GM12878 (cell line): ENCODE data around the gene AP3D1. TPM values are rescaled to one million over a fixed set of nuclear protein-coding genes. Genes with fewer than 3 reads are reported as not detected.
A peak's percentile ranks its signal among the peaks of the same experiment; 100 is the strongest.

Experiments used
- ATF7 ChIP-seq: fragments of 450-650 bp; IDR thresholded peaks from 2 replicates; pipeline ENCODE4 v1.6.1; 2016; ENCODE audit warnings: low read depth, mild to moderate bottlenecking
- E2F4 ChIP-seq: IDR thresholded peaks from 2 replicates; pipeline ENCODE4 v1.6.1; 2012; ENCODE audit warnings: low read depth, low read length, improper control_type of control experiment
- FOXK2 ChIP-seq: fragments of 450-650 bp; IDR thresholded peaks from 2 replicates; pipeline ENCODE4 v1.6.1; 2017; ENCODE audit warnings: mild to moderate bottlenecking, moderate library complexity
- FOXM1 ChIP-seq: IDR thresholded peaks from 2 replicates; pipeline ENCODE4 v1.6.1; 2012; ENCODE audit warnings: low read depth, mild to moderate bottlenecking, inconsistent platforms, low read length, moderate library complexity
- IKZF1 ChIP-seq: fragments of 450-650 bp; conservative IDR thresholded peaks from 2 replicates; pipeline ENCODE4 v1.6.1; 2017; ENCODE audit warnings: antibody characterized with exemption, mild to moderate bottlenecking
- IKZF2 ChIP-seq, 2 experiments: fragments of 450-650 bp; IDR thresholded peaks; 2 replicates each; pipeline ENCODE4 v1.6.1; 2017; ENCODE audit warnings: mild to moderate bottlenecking in 2 of 2, moderate library complexity in 2 of 2
- KDM1A ChIP-seq: fragments of 200-600 bp; sonication (generic); IDR thresholded peaks from 2 replicates; pipeline ENCODE4 v1.6.1; 2016; ENCODE audit warnings: borderline replicate concordance
- NFYA ChIP-seq: IDR thresholded peaks from 2 replicates; pipeline ENCODE4 v1.6.1; 2011; ENCODE audit warnings: low read depth, mild to moderate bottlenecking, low read length, improper control_type of control experiment, borderline replicate concordance
- NFYB ChIP-seq: IDR thresholded peaks from 2 replicates; pipeline ENCODE4 v1.6.1; 2011; ENCODE audit warnings: low read depth, mild to moderate bottlenecking, low read length, improper control_type of control experiment, moderate library complexity; ENCODE audit not compliant: insufficient read depth
- NR2C2 ChIP-seq: IDR thresholded peaks from 2 replicates; pipeline ENCODE4 v1.6.1; 2011; ENCODE audit warnings: borderline replicate concordance, low read depth; ENCODE audit not compliant: control insufficient read depth, insufficient read length
- NR2F1 ChIP-seq: fragments of 450-650 bp; conservative IDR thresholded peaks from 2 replicates; pipeline ENCODE4 v1.6.1; 2017; ENCODE audit warnings: mild to moderate bottlenecking
- RAD51 ChIP-seq: fragments of 450-650 bp; IDR thresholded peaks from 2 replicates; pipeline ENCODE4 v1.6.1; 2016; ENCODE audit warnings: moderate library complexity, mild to moderate bottlenecking, inconsistent platforms
- RUNX3 ChIP-seq: IDR thresholded peaks from 2 replicates; pipeline ENCODE4 v1.6.1; 2012; ENCODE audit warnings: low read length, inconsistent platforms
- SMC3 ChIP-seq: IDR thresholded peaks from 2 replicates; pipeline ENCODE4 v1.6.1; 2011; ENCODE audit warnings: low read length, improper control_type of control experiment, borderline replicate concordance
- TAF1 ChIP-seq: IDR thresholded peaks from 2 replicates; pipeline ENCODE4 v1.6.1; 2011; ENCODE audit warnings: mild to moderate bottlenecking, low read depth, low read length, borderline replicate concordance
- WRNIP1 ChIP-seq: IDR thresholded peaks from 2 replicates; pipeline ENCODE4 v1.6.1; 2011; ENCODE audit warnings: low read depth, low read length, improper control_type of control experiment, borderline replicate concordance
- YY1 ChIP-seq: IDR thresholded peaks from 2 replicates; pipeline ENCODE4 v1.6.1; 2011; ENCODE audit warnings: low read depth, mild to moderate bottlenecking, low read length
- ZNF687 ChIP-seq: fragments of 450-650 bp; IDR thresholded peaks from 2 replicates; pipeline ENCODE4 v1.6.1; 2017; ENCODE audit warnings: mild to moderate bottlenecking, moderate library complexity
- polyA plus RNA-seq, 11 experiments: library from polyadenylated mRNA; depleted of rRNA in 4 of 11; unstranded in 6 of 11; stranded (reverse) in 5 of 11; fragments of >200 nt; fragmentation: Nextera tagmentation in 4 of 11; fragmentation: Illumina TruSeq in 1 of 11; extraction: Ambion mirVana in 4 of 11; extraction: Trizol in 1 of 11; gene quantifications; 1 replicate in 1 of 11; 2 replicates in 10 of 11; pipeline versions ENCODE4 v1.2.1 to v1.2.3, GENCODE V29; 2011 to 2016; ENCODE audit warnings: inconsistent platforms in 2 of 11, missing spikeins in 2 of 11, low read depth in 1 of 11
- total RNA-seq, 4 experiments: library from RNA; depleted of rRNA in 3 of 4; stranded (reverse); fragments of >200 nt in 3 of 4; fragmentation: Illumina TruSeq in 1 of 4; extraction: Trizol in 1 of 4; gene quantifications; 2 replicates each; pipeline versions ENCODE4 v1.2.1 to v1.2.3, GENCODE V29; 2013 to 2021
- TF ChIP-seq, protein P1 (sequence below): IDR thresholded peaks from 2 replicates; pipeline ENCODE4 v1.6.1; 2011; ENCODE audit warnings: low read depth, mild to moderate bottlenecking, low read length, moderate library complexity, borderline replicate concordance; ENCODE audit errors: extremely low read depth
- TF ChIP-seq, protein P2 (sequence below): IDR thresholded peaks from 2 replicates; pipeline ENCODE4 v1.6.1; 2012; ENCODE audit warnings: low read depth, low read length, improper control_type of control experiment
- TF ChIP-seq, protein P3 (sequence below): fragments of 450-650 bp; IDR thresholded peaks from 2 replicates; pipeline ENCODE4 v1.6.1; 2017; ENCODE audit warnings: mild to moderate bottlenecking, low read depth, inconsistent platforms; ENCODE audit not compliant: poor library complexity, severe bottlenecking

Gene AP3D1
- total and polyA plus RNA-seq, 10 of the 15 experiments (the other 5 are each of a cell fraction or from before 2014, with no cell fraction given), result 1.5 to 108 (median 59.1) TPM

- TF ChIP-seq, protein P1, sequence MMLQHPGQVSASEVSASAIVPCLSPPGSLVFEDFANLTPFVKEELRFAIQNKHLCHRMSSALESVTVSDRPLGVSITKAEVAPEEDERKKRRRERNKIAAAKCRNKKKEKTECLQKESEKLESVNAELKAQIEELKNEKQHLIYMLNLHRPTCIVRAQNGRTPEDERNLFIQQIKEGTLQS, result peak; percentile 38; the same call in 1 of the 2 replicates
- TF ChIP-seq NR2C2, result no peak
- no peak for TF ChIP-seq E2F4
- TF ChIP-seq IKZF2 (IDR thresholded peaks at IDR 0.05), result no peak
- TF ChIP-seq SMC3, result no peak
- no peak for TF ChIP-seq FOXM1
- TF ChIP-seq IKZF1, result peak; percentile 63
- peak; percentile 53; the same call in 1 of the 2 replicates for TF ChIP-seq RUNX3
- TF ChIP-seq KDM1A, result no peak
- peak; percentile 46 for TF ChIP-seq NR2F1
- peak; percentile 29; the same call in 1 of the 2 replicates for TF ChIP-seq TAF1
- TF ChIP-seq, protein P2, sequence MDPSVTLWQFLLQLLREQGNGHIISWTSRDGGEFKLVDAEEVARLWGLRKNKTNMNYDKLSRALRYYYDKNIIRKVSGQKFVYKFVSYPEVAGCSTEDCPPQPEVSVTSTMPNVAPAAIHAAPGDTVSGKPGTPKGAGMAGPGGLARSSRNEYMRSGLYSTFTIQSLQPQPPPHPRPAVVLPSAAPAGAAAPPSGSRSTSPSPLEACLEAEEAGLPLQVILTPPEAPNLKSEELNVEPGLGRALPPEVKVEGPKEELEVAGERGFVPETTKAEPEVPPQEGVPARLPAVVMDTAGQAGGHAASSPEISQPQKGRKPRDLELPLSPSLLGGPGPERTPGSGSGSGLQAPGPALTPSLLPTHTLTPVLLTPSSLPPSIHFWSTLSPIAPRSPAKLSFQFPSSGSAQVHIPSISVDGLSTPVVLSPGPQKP, result peak; percentile 66
- peak; percentile 88 for TF ChIP-seq RAD51
- 0 out of 2 replicates have a peak, but pooled peaks have one; percentile 11 for TF ChIP-seq FOXK2
- TF ChIP-seq NFYB, result peak; percentile 62; the same call in 1 of the 2 replicates
- TF ChIP-seq NFYA, result no peak
- TF ChIP-seq ATF7, result peak; percentile 37; the same call in 1 of the 2 replicates
- 0 out of 2 replicates have a peak, but pooled peaks have one; percentile 30 for TF ChIP-seq ZNF687
- peak; percentile 97 for TF ChIP-seq YY1
- TF ChIP-seq, protein P3, sequence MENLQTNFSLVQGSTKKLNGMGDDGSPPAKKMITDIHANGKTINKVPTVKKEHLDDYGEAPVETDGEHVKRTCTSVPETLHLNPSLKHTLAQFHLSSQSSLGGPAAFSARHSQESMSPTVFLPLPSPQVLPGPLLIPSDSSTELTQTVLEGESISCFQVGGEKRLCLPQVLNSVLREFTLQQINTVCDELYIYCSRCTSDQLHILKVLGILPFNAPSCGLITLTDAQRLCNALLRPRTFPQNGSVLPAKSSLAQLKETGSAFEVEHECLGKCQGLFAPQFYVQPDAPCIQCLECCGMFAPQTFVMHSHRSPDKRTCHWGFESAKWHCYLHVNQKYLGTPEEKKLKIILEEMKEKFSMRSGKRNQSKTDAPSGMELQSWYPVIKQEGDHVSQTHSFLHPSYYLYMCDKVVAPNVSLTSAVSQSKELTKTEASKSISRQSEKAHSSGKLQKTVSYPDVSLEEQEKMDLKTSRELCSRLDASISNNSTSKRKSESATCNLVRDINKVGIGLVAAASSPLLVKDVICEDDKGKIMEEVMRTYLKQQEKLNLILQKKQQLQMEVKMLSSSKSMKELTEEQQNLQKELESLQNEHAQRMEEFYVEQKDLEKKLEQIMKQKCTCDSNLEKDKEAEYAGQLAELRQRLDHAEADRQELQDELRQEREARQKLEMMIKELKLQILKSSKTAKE, result no peak
- no peak for TF ChIP-seq WRNIP1
Observed at GRCh38 chr19:2151339-2152229, at the start of gene AP3D1 (continued).
